ENCODE data around the gene ZNF821. TPM values are rescaled to one million over a fixed set of nuclear protein-coding genes. Genes with fewer than 3 reads are reported as not detected.

Gene ZNF821
- total and polyA plus RNA-seq, 2 of the 8 experiments (the other 6 are each of a cell fraction or from before 2014, with no cell fraction given) = 9.5 to 14.1 TPM

GRCh38 chr16:71859762-71860521 lies 24.0 kb downstream of the ZNF821 start:
- FAIRE-seq (no peak), DNase-seq (ENCODE audit: low read depth in 1 of 2, low spot score in 2 of 2) (no peak)
- Histone ChIP-seq H3K4me3 (ENCODE audit: extremely low read depth in 1 of 4, insufficient read depth in 2 of 4, low read depth in 3 of 4, low read length in 4 of 4) (no peak overlapping the region), H3K4me1 (replicated peaks in 1 of 4; ENCODE audit: control insufficient read depth in 3 of 4, insufficient read depth in 4 of 4, low read length in 3 of 4) (no peaks in the 10 kb centered on the region), H3K23ac (ENCODE audit: insufficient read length) (no peak overlapping the region), H4K8ac (ENCODE audit: extremely low read depth, insufficient read depth, low read length) (no peak overlapping the region; the same call in 1 of the 2 replicates), H3K79me2 (ENCODE audit: control insufficient read depth in 1 of 2, insufficient read depth in 2 of 2, low read length in 2 of 2) (no peaks in the 10 kb centered on the region), H4K91ac (replicated peaks; ENCODE audit: insufficient read length, low read length) (no peak overlapping the region), H3K36me3 (ENCODE audit: control insufficient read depth in 2 of 4, insufficient read depth in 4 of 4, low read length in 3 of 4) (peaks cover 5 to 45% (median 22%) of the 10 kb centered on the region in 4 experiments; a peak in 6 of 8 replicates), H3K56ac (replicated peaks; ENCODE audit: insufficient read length, low read depth, low read length) (no peak overlapping the region), H2BK20ac (ENCODE audit: low read length) (no peak overlapping the region), H3K9me3 (ENCODE audit: insufficient read depth in 2 of 2, low read depth in 1 of 2, low read length in 1 of 2) (no peaks in the 10 kb centered on the region), H2AFZ (ENCODE audit: low read length) (no peak overlapping the region), H4K20me1 (replicated peaks in 1 of 2; ENCODE audit: control insufficient read depth in 1 of 2, insufficient read depth in 2 of 2, low read length in 2 of 2) (peaks cover 3 to 12% of the 10 kb centered on the region in 2 experiments), H2BK15ac (ENCODE audit: low read length) (no peak overlapping the region), H3K14ac (ENCODE audit: insufficient read length) (no peak overlapping the region), H2BK12ac (ENCODE audit: low read depth, low read length) (no peak overlapping the region), H3K23me2 (ENCODE audit: low read depth, low read length) (no peaks in the 10 kb centered on the region), H2AK5ac (ENCODE audit: low read depth, low read length) (no peak overlapping the region), H3K4ac (replicated peaks; ENCODE audit: insufficient read length, low read depth, low read length) (no peak overlapping the region), H4K5ac (ENCODE audit: insufficient read length, low read depth, low read length) (no peak overlapping the region), H3K79me1 (ENCODE audit: low read depth, low read length) (no peaks in the 10 kb centered on the region), H3K18ac (ENCODE audit: extremely low read depth, low read length) (no peak overlapping the region), H3K4me2 (ENCODE audit: insufficient read depth in 1 of 2, low read depth in 2 of 2, low read length in 2 of 2) (no peak overlapping the region), H3K27ac (ENCODE audit: low read depth, low read length) (no peak overlapping the region), H3K27me3 (replicated peaks in 1 of 4; ENCODE audit: control insufficient read depth in 3 of 4, extremely low read depth in 1 of 4, insufficient read depth in 3 of 4, low read length in 3 of 4) (no peaks in the 10 kb centered on the region), H2BK120ac (replicated peaks; ENCODE audit: low read depth, low read length) (no peak overlapping the region), H3K9ac (replicated peaks in 1 of 4; ENCODE audit: extremely low read depth in 1 of 4, low read depth in 3 of 4, low read length in 3 of 4) (no peak overlapping the region), H2BK5ac (ENCODE audit: low read depth, low read length) (no peak overlapping the region)
- ChIA-PET POLR2A (ENCODE audit: partially characterized antibody) (interaction anchor here (3.6 kb wide), 1 partner anchor 11 kb away, joined by 15 read pairs; no protein-coding TSS in a partner anchor), CTCF (ENCODE audit: partially characterized antibody) (interaction anchor here (1.0 to 4.2 kb wide), 3 partner anchors 23 to 237 kb away, joined by 4 to 35 read pairs (median 4); partner anchors contain the start of gene ZNF821)
- WGBS, 2 experiments (ENCODE audit: extremely low coverage in 1 of 2, insufficient coverage in 1 of 2, insufficient read length in 1 of 2, insufficient replicate concordance in 2 of 2, low coverage in 1 of 2, low lambda C conversion rate in 2 of 2, missing lambda C conversion rate in 1 of 2) = 97% methylated on average over 30 of the region's 32 CpGs; no CpG with 5 or more reads in 1 of the 2 experiments
- TF ChIP-seq E2F6 (IDR thresholded peaks at IDR 0.05) = no peak
- no peak for TF ChIP-seq YY1 (IDR thresholded peaks at IDR 0.05; ENCODE audit: low read depth, low read length)
- TF ChIP-seq HDAC2 (IDR thresholded peaks at IDR 0.05; ENCODE audit: borderline replicate concordance in 1 of 2, low read depth in 2 of 2, low read length in 2 of 2) = no peak
- TF ChIP-seq CHD1 (IDR thresholded peaks at IDR 0.05; ENCODE audit: low read depth, low read length) = no peak
- TF ChIP-seq CHD2 (IDR thresholded peaks at IDR 0.05; ENCODE audit: low read length) = no peak
- TF ChIP-seq MAX (IDR thresholded peaks at IDR 0.05) = no peak
- TF ChIP-seq EGR1 (IDR thresholded peaks at IDR 0.05; ENCODE audit: borderline replicate concordance, low read depth, low read length) = no peak
- no peak for TF ChIP-seq GABPA (IDR thresholded peaks at IDR 0.05; ENCODE audit: borderline replicate concordance, insufficient read depth, low read length)
- TF ChIP-seq JUND (IDR thresholded peaks at IDR 0.05; ENCODE audit: low read length) = no peak
- TF ChIP-seq KDM5A (IDR thresholded peaks at IDR 0.05; ENCODE audit: low read length) = no peak
- no peak for TF ChIP-seq KDM4A (IDR thresholded peaks at IDR 0.05; ENCODE audit: low read depth, low read length, severe bottlenecking)
